Gastroesophageal sphincter (tissue), 4 donors: ENCODE measurements around the gene NTMT1. TPM values are rescaled to one million over a fixed set of nuclear protein-coding genes. Genes with fewer than 3 reads are reported as not detected.

Experiments used
- ATAC-seq: fragments of 150-250 bp; one replicate; pipeline ENCODE4 v1.9.1; 2016; ENCODE audit warnings: mild to moderate bottlenecking, moderate library complexity
- H3K27ac ChIP-seq, 4 donors: fragments of 200-600 bp; sonication (generic) in 3 of 4; 1 replicate in 3 of 4; 2 replicates in 1 of 4; pipeline ENCODE4 v1.5.1; 2016 to 2019
- H3K27me3 ChIP-seq: fragments of 200-600 bp; sonication (generic); one replicate; pipeline ENCODE4 v1.5.1; 2019
- H3K36me3 ChIP-seq, 2 donors: fragments of 200-600 bp; sonication (generic); one replicate each; pipeline ENCODE4 v1.5.1; 2019; ENCODE audit warnings: control low read depth in 1 of 2
- H3K4me1 ChIP-seq, 3 donors: fragments of 200-600 bp; sonication (generic); 1 replicate in 2 of 3; 2 replicates in 1 of 3; pipeline ENCODE4 v1.5.1; 2016 to 2019; ENCODE audit warnings: control low read depth in 2 of 3
- H3K4me3 ChIP-seq, 2 donors: fragments of 200-600 bp; sonication (generic); one replicate each; pipeline ENCODE4 v1.5.1; 2019; ENCODE audit warnings: mild to moderate bottlenecking in 1 of 2, moderate library complexity in 1 of 2
- H3K9me3 ChIP-seq, 3 donors: fragments of 200-600 bp; sonication (generic); one replicate each; pipeline ENCODE4 v1.5.1; 2017 to 2019; ENCODE audit warnings: control low read depth in 2 of 3
- EP300 ChIP-seq: sonication (generic); formaldehyde crosslinking; IDR thresholded peaks from one replicate; pipeline ENCODE4 v1.6.1; 2017; ENCODE audit warnings: antibody characterized with exemption, mild to moderate bottlenecking
- POLR2A ChIP-seq, 2 donors: fragments of 450-650 bp; IDR thresholded peaks; one replicate each; pipeline ENCODE4 v1.6.1; 2017; ENCODE audit warnings: antibody characterized with exemption in 2 of 2, mild to moderate bottlenecking in 2 of 2, moderate library complexity in 1 of 2
- POLR2AphosphoS5 ChIP-seq: sonication (generic); formaldehyde crosslinking; IDR thresholded peaks from one replicate; pipeline ENCODE4 v1.6.1; 2017; ENCODE audit warnings: antibody characterized with exemption
- WGBS, 2 donors: methylation state at CpG; one replicate each; pipeline ENCODE4 v1.1.5; 2018; ENCODE audit warnings: low coverage in 1 of 2; 5-methylcytosine and 5-hydroxymethylcytosine counted together
- total RNA-seq, 4 donors: library from RNA; depleted of rRNA; stranded (reverse); fragments of >200 nt; gene quantifications; one replicate each; pipeline ENCODE4 v1.1.0, GENCODE V29; 2016
- TF ChIP-seq, protein P1 (sequence below), 4 experiments: fragments of 200-600 bp in 2 of 4; fragments of 450-650 bp in 2 of 4; sonication (generic) in 1 of 4; IDR thresholded peaks; one replicate each; pipeline ENCODE4 v1.5.1; 2017 to 2019; ENCODE audit warnings: antibody characterized with exemption in 4 of 4, mild to moderate bottlenecking in 2 of 4, moderate library complexity in 2 of 4

The NTMT1 gene
- total RNA-seq, 4 donors from 2014 or later: 12.8 to 24.0 (median 21.8) TPM

- H3K36me3 ChIP-seq: no peaks in the 10 kb centered on the region
- no peak for ATAC-seq
- peaks cover 0 to 16% (median 0%) of the 10 kb centered on the region in 3 donors for H3K4me1 ChIP-seq
- no peak overlapping the region for H3K27ac ChIP-seq
- WGBS, 2 donors: 86 to 100% methylated on average over 1 of the region's 1 CpG
- H3K4me3 ChIP-seq: no peak overlapping the region
- TF ChIP-seq, protein P1, sequence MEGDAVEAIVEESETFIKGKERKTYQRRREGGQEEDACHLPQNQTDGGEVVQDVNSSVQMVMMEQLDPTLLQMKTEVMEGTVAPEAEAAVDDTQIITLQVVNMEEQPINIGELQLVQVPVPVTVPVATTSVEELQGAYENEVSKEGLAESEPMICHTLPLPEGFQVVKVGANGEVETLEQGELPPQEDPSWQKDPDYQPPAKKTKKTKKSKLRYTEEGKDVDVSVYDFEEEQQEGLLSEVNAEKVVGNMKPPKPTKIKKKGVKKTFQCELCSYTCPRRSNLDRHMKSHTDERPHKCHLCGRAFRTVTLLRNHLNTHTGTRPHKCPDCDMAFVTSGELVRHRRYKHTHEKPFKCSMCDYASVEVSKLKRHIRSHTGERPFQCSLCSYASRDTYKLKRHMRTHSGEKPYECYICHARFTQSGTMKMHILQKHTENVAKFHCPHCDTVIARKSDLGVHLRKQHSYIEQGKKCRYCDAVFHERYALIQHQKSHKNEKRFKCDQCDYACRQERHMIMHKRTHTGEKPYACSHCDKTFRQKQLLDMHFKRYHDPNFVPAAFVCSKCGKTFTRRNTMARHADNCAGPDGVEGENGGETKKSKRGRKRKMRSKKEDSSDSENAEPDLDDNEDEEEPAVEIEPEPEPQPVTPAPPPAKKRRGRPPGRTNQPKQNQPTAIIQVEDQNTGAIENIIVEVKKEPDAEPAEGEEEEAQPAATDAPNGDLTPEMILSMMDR (IDR thresholded peaks at IDR 0.05): no peak
- TF ChIP-seq EP300 (no peak), POLR2A (IDR thresholded peaks at IDR 0.05) (no peak), POLR2AphosphoS5 (no peak)
- no peaks in the 10 kb centered on the region for H3K9me3 ChIP-seq
- no peaks in the 10 kb centered on the region for H3K27me3 ChIP-seq
These were observed 40.6 kb upstream of the NTMT1 start for GRCh38 chr9:129585352-129585751.

GRCh38 chr9:129586245-129586644 lies 39.7 kb upstream of the NTMT1 start:
- no peaks in the 10 kb centered on the region for H3K36me3 ChIP-seq
- H3K4me3 ChIP-seq: no peak overlapping the region
- peaks cover 0 to 16% (median 0%) of the 10 kb centered on the region in 3 donors for H3K4me1 ChIP-seq
- ATAC-seq: no peak
- H3K27me3 ChIP-seq: no peaks in the 10 kb centered on the region
- WGBS, 2 donors: 100% methylated on average over 1 of the region's 1 CpG; no CpG with 5 or more reads in 1 of the 2 donors
- TF ChIP-seq POLR2A (IDR thresholded peaks at IDR 0.05): no peak
- TF ChIP-seq, protein P1 (IDR thresholded peaks at IDR 0.05): no peak
- no peak for TF ChIP-seq EP300
- TF ChIP-seq POLR2AphosphoS5: no peak
- no peak overlapping the region for H3K27ac ChIP-seq
- no peaks in the 10 kb centered on the region for H3K9me3 ChIP-seq

- Histone ChIP-seq H3K4me1 (peaks cover 0 to 16% (median 0%) of the 10 kb centered on the region in 3 donors), H3K27ac (peak overlapping the region in 1 of 4 donors; percentile 4), H3K27me3 (no peaks in the 10 kb centered on the region), H3K9me3 (no peaks in the 10 kb centered on the region), H3K36me3 (no peaks in the 10 kb centered on the region), H3K4me3 (no peak overlapping the region)
- WGBS, 2 donors: 61% methylated on average over 3 of the region's 8 CpGs; no CpG with 5 or more reads in 1 of the 2 donors
- TF ChIP-seq POLR2AphosphoS5: no peak
- no peak for TF ChIP-seq EP300
- TF ChIP-seq POLR2A (IDR thresholded peaks at IDR 0.05): no peak
- TF ChIP-seq, protein P1 (IDR thresholded peaks at IDR 0.05): no peak
- no peak for ATAC-seq
These were observed 39.3 kb upstream of the NTMT1 start for GRCh38 chr9:129586685-129587084.

GRCh38 chr9:129587487-129588262 lies 38.3 kb upstream of the NTMT1 start:
- Histone ChIP-seq H3K4me3 (no peak overlapping the region), H3K27me3 (no peaks in the 10 kb centered on the region), H3K27ac (peak overlapping the region in 1 of 4 donors; percentile 4), H3K36me3 (no peaks in the 10 kb centered on the region), H3K4me1 (peaks cover 0 to 16% (median 0%) of the 10 kb centered on the region in 3 donors), H3K9me3 (no peaks in the 10 kb centered on the region)
- no peak for TF ChIP-seq POLR2A (IDR thresholded peaks at IDR 0.05)
- TF ChIP-seq, protein P1 (IDR thresholded peaks at IDR 0.05): no peak
- TF ChIP-seq POLR2AphosphoS5: no peak
- no peak for TF ChIP-seq EP300
- ATAC-seq: no peak
- WGBS, 2 donors: 79 to 83% methylated on average over 11 to 13 of the region's 23 CpGs

- no peaks in the 10 kb centered on the region for H3K9me3 ChIP-seq
- ATAC-seq: no peak
- 67% methylated on average over 1 of the region's 6 CpGs; no CpG with 5 or more reads in 1 of the 2 donors for WGBS, 2 donors
- no peak overlapping the region for H3K4me3 ChIP-seq
- no peak overlapping the region for H3K27ac ChIP-seq
- no peaks in the 10 kb centered on the region for H3K27me3 ChIP-seq
- TF ChIP-seq, protein P1 (IDR thresholded peaks at IDR 0.05): no peak
- H3K4me1 ChIP-seq: peaks cover 0 to 9% (median 0%) of the 10 kb centered on the region in 3 donors
- H3K36me3 ChIP-seq: no peaks in the 10 kb centered on the region
These were observed 35.5 kb upstream of the NTMT1 start for GRCh38 chr9:129590466-129590865.
